SIG-M5 treated with dmso at 0.1 percent for 504 hours (cell line): Measurements from ENCODE around the gene LRRC8E.
A peak's percentile ranks its signal among the peaks of the same experiment; 100 is the strongest.
"Not testable (repeated sequence)": the region's sequence is repeated elsewhere in the genome, so short reads cannot be mapped to it uniquely, and the experiment has no call there.

Source experiments
- DNase-seq: peaks from one replicate; lab custom pipeline; 2025; ENCODE audit not compliant: unreplicated experiment; lab: John Stamatoyannopoulos, UW

Gene LRRC8E

DNA sequence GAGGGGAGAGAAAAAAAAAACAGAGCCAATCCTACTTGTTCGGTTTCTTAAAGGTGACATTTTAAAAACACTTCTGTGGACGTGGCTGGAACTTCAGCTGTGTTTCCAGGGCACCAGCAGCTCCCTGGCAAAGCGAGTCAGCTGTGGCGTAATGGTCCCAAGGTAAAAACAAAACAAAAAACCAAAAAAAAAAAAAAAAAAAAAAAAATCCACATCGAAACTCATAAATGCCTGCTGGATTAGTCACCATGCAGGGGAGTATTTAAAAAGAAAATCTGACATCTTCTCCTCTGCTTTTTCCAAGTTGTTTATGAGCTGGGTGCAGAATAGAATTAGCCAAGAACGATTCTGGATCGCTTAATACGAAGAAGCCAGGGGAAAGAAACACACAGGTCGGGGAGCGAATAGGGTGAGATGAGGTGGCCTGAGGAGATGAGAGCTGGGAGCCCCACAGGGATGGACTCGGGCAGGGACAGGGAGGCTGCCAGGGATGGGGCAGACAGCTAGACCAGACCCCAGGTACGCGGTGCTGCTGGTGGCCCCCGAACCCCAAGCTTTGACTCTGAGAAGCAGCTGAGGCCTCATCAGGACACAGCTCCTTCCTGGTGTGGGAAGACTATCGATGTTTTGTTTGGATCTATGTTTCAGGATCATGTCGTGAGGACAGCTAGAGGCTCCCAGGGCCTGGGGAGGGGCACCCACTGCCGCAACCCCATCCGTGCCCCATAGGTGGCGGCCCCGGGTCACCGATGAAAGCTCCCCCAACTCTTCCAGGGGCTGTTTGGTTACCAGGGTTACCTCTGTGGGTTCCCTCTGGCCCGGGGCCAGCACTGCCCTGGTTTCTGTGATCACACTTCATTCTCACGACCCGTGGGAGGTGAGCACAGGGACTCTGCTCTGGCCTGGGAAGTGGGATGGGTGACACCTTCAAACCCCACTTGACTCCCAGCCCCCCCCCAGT lies 40.7 kb downstream of the LRRC8E start:
- DNase-seq: peak; percentile 37

DNA sequence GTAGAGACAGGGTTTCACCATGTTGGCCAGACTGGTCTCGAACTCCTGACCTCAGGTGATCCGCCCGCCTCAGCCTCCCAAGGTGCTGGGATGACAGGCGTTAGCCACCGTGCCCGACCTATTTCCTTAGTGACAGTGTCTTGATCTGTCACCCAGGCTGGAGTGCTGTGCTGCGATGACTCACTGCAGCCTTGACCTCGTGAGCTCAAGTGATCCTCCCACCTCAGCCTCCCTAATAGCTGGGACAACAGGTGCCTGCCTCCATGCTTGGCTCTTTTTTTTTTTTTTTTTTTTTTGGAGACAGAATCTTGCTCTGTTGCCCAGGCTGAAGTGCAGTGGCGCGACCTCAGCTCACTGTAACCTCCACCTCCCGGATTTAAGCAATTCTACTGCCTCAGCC lies 41.7 kb downstream of the LRRC8E start:
- not testable (repeated sequence) for DNase-seq

- DNase-seq: no peak
Measured at GRCh38 chr19:7930765-7931164, 42.5 kb downstream of the LRRC8E start.

GRCh38 chr19:7931221-7932061 lies 43.1 kb downstream of the LRRC8E start:
- no peak for DNase-seq

- no peak for DNase-seq
Measured at GRCh38 chr19:7932276-7932929, 44.1 kb downstream of the LRRC8E start.

DNA sequence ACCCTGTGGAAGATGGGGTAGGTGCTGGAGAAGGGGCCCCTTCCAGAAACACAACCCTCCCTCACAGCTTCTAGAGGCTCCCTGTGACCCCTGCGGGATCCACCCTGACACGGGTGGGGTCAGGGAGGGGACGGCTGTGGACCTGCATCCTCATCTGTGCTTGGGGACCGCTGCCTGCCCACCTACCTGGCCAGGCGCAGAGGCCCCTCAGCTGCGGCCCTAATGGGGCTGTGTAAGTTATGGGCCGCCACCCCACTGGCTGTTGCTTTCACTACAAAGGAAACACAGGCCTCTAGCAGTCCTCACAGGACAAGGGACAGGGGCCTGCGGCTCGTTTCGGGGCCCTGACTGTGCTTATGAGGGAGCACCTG lies 44.6 kb downstream of the LRRC8E start:
- no peak for DNase-seq

DNA sequence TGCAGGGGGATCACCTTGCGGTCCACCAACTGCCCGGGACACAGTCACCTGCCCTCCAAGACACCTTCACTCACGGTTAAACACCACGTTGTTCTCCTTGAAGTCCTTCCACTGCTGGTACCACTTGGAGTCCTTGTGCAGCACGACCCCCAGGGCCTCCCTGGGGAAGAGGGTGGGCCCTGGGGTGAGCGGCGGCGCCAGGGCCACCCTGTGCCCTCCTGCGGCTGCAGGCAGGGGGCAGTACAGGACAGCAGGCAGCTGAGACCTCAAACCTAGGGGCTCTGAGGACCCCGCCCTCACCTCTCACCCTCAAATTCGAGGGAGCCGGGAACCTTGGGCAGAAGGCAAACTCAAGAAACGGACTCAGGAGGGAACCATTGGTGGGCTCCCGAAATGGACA lies 45.1 kb downstream of the LRRC8E start:
- DNase-seq: no peak

- DNase-seq: no peak
Measured at GRCh38 chr19:7933828-7934725, 45.8 kb downstream of the LRRC8E start.

- DNase-seq: no peak
Measured at GRCh38 chr19:7934766-7935165, 46.5 kb downstream of the LRRC8E start.

DNA sequence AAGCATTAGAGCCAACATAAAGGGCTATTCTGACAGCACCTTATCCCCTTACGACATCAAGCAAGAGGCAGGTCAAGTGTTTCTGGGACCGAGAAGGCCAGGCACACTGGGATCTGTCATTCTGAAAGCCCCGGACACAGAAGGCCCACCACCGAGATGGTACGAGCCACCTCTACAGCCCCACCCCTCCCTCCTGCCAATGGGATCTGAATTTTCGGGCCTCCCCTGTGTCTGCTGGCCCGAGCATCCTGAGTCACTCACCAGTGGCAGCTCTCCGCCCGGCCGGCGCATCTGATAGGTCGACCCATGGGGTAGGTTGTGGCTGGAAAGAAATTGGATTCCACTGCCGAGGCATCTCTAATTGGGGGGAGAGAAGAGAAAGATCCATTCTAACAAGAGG lies 52.5 kb downstream of the LRRC8E start:
- no peak for DNase-seq

DNA sequence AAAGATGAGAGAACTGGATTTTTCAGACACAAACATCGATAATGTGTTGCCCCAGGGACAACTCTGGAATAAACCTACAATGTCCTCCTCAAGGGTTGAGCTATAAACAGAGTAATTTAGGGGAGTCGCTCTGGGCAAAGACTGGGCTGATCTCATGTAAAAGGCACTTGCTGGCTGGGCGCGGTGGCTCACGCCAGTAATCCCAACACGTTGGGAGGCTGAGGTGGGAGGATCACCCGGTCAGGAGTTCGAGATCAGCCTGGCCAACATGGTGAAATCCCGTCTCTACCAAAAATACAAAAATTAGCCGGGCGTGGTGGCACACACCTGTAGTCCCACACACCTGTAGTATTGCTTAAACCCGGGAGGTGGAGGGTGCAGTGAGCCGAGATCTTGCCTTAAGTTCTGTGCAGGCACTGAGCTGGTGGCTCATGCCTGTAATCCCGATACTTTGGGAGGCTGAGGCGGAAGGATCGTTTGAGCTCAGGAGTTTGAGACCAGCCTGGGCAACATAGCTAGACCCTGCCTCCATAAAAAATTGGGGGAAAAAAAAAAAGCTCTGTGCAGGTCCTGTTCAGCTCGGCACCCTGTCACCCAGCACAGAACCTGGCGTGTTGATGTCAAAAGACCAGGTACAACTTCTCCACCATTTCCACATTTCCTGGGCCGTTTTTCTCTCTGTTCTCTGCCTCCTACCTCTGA lies 53.7 kb downstream of the LRRC8E start:
- no peak for DNase-seq

- no peak for DNase-seq
Measured at GRCh38 chr19:7942981-7943443, 54.7 kb downstream of the LRRC8E start.

DNA sequence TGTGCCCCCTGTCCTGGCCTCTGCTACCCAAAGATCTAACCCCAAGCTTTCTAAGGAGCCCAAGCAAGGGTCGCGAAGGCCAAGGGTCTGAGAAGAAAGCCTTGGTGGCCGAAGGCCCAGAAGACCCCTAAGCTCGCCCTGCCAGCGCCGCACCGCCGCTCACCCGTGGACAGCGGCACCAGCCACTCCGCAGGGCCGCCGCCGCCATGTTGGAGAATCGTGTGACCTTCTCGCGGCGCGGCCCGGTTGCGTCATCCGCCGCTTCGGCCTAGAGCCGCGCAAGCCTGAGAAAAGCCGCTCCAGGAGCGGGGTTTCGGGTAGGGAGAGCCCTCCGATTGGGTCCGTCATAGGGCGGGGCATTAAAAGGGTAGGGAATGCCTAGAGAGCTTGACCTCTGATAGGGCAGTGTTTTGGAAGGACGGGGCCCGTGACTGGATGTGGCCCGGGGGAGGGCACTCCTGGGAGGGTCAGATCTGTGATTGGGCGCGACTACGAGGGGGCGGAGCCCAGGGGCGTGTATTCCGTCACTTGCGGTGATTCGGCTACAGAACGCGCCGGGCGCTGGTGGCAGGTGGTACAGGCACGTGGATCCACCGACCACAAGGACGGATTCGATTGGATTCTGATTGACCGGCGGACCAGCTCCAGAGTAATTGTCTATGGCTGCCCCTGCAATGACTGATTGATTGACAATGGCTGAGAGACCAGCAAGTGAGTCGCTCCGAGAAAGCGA lies 55.3 kb downstream of the LRRC8E start, which contains the start of gene TIMM44:
Gene TIMM44, minus strand, starts transcription at position 223 of the 733 bp plus-strand sequence. Its CDS starts 15 bp downstream, at position 208.
- DNase-seq: peak; percentile 99

DNA sequence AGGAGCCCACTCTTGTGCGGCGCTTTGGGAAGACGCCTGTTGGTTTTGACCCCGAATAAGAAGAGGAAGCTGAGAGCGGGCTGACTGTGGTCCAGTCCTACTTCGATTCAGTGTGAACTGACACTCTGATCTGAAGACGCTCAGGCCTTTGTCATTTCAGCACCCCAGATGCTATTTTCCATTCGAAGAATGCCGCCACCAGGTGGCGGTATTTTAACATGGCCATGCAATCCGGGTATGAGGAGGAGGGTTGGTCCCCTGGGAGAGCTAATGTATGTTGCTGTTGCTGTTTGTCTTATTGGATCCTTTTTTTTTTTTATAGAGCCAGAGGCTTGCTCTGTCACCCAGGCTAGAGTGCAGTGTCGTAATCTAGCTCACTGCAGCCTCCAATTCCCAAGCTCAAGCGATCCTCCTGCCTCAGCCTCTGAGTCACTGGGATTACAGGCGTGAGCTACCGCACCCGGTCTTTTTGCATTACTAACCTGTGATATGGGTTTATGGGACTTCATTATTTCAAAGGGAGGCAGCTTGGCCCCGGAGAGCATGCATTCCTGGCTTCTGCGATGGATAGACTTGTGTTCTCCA lies 56.0 kb downstream of the LRRC8E start:
- peak; percentile 82 for DNase-seq

DNA sequence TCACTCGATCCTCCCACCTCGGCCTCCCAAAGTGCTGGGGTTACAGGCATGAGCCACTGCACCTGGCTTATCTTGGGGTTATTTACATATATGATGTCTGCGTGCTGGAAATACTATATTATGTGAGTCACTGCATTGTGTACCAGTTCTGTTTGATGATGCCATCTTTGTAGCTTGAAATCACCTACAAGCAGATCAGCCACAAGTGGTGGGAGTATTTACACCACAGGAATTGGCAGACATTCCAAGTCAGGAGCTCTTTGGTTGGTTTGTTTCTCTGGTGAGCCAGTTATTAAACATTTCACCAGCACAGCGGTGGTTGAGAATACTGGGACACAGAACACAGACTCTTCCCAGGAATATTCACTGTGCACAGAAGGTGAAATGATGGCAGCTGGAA lies 59.6 kb downstream of the LRRC8E start:
- DNase-seq: no peak
